ENCODE data around the gene TCAP.
"Not testable (repeated sequence)": the region's sequence is repeated elsewhere in the genome, so short reads cannot be mapped to it uniquely, and the experiment has no call there.

The TCAP gene

GRCh38 chr17:39701012-39701783 is 36.0 kb downstream of the TCAP start:
- in situ Hi-C loops (cut with MboI; ENCODE audit: low sequenced_read_pairs): no loop called here

- in situ Hi-C loops (cut with MboI; ENCODE audit: low sequenced_read_pairs): no loop called here
Measured at GRCh38 chr17:39701784-39702422, 36.8 kb downstream of the TCAP start.

DNA sequence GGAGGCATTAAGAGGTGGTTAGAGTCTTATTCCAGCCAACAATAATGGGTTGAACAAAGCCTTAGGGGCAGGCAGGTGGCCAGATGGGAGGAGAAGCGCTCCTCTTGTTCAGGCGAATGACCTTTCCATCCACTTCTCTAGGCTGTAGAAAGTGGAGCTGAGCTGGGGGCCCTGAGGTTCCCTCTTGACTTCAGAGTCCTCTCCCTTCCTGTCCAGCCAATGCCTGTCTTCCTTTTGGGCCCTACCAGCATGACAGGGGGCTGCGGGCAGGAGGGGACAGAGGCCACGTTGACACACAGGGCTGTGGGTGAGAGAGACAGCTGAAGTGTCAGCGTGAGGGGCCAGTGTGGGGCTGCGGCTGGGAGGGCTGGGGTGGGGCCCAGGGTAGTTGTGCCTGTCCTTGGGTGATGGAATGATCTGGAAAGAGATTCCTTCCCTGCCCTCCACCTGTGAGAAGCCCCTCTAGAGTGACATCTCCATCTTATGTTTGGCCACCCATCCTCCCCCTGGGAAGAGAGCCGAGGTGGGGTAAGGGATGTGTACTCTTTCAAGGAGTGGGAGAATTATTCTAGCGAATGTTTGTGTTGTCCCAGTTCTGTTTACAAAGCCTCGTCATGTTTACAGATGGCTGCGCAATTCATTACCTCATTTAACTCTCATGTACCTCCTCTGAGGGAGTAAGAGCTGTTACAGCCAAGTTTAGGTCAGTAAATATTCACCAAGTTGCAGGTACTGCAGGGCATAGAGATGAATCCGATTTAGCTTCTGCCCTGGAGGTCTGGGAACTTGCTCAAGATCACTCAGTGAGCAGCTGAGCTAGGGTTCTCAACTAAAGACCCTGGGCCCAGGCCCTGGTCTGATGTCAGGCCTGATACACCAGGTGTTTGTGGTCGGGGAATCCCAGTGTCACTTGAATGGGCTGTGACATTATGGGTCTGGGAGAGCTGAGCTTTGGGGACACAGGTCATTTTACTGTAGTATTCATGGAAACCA is 38.0 kb downstream of the TCAP start:
- in situ Hi-C loops (cut with MboI; ENCODE audit: low sequenced_read_pairs): no loop called here

- in situ Hi-C loops (cut with MboI; ENCODE audit: low sequenced_read_pairs): no loop called here
Measured at GRCh38 chr17:39703913-39704312, 38.8 kb downstream of the TCAP start.

- in situ Hi-C loops (cut with MboI; ENCODE audit: low sequenced_read_pairs): no loop called here
Measured at GRCh38 chr17:39704821-39705551, 39.8 kb downstream of the TCAP start.

- in situ Hi-C loops (cut with MboI; ENCODE audit: low sequenced_read_pairs): no loop called here
Measured at GRCh38 chr17:39705786-39706348, 40.7 kb downstream of the TCAP start.

GRCh38 chr17:39706383-39706782 is 41.2 kb downstream of the TCAP start:
- in situ Hi-C loops (cut with MboI; ENCODE audit: low sequenced_read_pairs): no loop called here

- in situ Hi-C loops (cut with MboI; ENCODE audit: low sequenced_read_pairs): no loop called here
Measured at GRCh38 chr17:39706921-39707337, 41.8 kb downstream of the TCAP start.

DNA sequence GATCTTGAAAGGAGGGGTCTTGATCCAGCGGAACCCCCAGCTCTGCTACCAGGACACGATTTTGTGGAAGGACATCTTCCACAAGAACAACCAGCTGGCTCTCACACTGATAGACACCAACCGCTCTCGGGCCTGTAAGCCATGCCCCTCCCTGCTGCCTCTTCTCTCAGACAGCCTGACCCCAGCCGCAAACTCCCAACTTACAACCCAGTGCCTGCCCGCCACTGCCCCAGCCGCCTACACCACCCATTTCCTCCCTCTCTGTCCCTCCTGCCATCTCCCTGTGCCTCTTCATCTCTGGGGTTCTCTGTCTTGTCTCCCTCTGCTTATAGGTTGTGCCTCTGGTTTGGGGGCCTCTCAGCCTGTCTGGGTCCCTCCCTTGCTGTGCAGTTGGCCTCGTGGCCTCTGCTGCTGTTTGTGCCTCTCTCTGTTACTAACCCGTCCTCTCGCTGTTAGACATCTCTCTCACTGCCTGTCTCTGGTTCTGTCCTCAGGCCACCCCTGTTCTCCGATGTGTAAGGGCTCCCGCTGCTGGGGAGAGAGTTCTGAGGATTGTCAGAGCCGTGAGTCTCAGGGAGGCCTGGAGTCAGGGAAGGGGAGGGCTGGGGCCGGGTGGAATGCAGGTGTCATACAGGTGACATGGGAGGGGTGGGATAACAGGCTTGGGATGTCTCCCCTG is 44.3 kb downstream of the TCAP start:
- in situ Hi-C loops (cut with MboI; ENCODE audit: low sequenced_read_pairs): no loop called here

DNA sequence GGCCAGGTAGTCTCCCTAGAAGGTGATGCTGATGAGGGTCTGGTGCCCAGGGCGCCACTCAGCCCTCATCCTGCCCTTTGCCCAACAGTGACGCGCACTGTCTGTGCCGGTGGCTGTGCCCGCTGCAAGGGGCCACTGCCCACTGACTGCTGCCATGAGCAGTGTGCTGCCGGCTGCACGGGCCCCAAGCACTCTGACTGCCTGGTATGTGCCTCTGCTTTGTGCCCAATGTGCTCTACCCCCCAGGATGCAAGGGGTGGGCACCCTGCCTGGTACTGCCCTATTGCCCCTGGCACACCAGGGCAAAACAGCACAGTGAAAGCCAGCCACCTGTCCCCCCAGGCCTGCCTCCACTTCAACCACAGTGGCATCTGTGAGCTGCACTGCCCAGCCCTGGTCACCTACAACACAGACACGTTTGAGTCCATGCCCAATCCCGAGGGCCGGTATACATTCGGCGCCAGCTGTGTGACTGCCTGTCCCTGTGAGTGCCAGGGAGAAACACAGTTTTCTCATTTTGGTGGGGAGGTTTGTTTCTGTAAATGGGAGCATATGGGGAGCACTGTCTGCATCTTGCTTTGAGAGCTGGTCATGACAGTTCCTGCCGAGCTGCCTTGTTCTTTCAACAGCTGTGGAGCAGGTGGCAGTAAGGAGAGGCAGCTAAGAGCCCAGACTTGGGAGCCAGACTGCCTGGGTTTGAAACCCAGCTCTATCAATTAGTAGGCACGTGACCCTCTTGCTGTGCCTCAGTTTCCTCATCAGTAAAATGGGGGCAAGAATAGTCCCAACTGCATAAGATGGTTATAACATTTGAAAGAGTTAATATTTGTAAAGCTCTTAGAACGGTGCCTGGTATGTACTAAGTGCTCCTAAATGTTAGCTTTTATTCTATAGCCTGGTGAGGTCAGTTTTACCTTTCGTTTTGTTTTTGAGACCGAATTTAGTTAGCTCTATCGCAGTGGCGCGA is 45.1 kb downstream of the TCAP start:
- in situ Hi-C loops (cut with MboI; ENCODE audit: low sequenced_read_pairs): no loop called here

DNA sequence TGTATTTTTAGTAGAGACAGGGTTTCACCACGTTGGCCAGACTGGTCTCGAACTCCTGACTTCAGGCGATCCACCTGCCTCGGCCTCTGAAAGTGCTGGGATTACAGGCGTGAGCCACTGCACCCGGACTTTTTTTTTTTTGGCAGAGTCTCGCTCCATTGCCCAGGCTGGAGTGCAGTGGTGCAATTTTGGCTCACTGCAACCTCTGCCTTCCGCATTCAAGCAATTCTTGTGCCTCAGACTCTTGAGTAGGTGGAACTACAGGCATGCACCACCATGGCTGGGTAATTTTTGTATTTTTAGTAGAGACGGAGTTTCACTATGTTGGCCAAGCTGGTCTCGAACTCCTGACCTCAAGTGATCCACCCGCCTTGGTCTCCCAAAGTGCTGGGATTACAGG is 45.9 kb downstream of the TCAP start:
- in situ Hi-C loops (cut with MboI; ENCODE audit: low sequenced_read_pairs): not testable (repeated sequence)

DNA sequence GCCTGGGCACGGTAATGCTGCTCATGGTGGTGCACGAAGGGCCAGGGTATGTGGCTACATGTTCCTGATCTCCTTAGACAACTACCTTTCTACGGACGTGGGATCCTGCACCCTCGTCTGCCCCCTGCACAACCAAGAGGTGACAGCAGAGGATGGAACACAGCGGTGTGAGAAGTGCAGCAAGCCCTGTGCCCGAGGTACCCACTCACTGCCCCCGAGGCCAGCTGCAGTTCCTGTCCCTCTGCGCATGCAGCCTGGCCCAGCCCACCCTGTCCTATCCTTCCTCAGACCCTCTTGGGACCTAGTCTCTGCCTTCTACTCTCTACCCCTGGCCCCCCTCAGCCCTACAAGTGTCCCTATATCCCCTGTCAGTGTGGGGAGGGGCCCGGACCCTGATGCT is 46.7 kb downstream of the TCAP start:
- in situ Hi-C loops (cut with MboI; ENCODE audit: low sequenced_read_pairs): no loop called here

DNA sequence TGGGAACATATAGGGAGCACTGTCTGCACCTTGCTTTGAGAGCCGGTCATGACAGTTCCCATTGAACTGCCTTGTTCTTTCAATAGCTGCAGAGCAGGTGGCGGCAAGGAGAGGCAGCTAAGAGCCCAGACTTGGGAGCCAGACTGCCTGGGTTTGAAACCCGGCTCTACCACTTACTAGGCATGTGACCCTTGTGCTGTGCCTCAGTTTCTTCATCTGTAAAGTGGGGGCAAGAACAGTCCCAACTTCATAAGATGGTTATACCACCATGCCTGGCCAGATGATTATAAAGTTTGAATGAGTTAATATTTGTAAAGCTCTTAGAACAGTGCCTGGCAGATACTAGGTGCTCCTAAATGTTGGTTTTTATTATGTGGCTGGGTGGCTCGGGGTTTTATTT is 49.1 kb downstream of the TCAP start:
- in situ Hi-C loops (cut with MboI; ENCODE audit: low sequenced_read_pairs): no loop called here

DNA sequence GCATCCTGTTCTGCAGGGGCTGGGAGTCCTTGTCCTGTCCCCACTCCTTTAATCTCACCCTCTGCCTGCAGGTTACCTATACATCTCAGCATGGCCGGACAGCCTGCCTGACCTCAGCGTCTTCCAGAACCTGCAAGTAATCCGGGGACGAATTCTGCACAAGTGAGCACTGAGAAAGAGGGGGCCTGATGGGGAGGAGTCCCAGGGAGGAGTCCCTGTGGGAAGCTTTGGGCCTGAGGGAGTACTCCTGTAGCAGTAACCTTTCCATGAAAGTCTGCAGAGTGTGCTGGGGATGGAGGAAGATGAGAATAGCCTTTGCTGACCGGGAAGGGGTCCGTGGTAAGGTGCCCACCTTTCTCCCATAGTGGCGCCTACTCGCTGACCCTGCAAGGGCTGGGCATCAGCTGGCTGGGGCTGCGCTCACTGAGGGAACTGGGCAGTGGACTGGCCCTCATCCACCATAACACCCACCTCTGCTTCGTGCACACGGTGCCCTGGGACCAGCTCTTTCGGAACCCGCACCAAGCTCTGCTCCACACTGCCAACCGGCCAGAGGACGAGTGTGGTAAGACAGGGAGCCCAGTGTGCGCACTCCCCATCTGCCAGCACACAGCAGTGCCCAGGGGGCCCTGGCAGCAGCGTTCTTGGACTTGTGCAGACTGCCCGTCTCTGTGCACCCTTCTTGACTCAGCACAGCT is 50.4 kb downstream of the TCAP start:
- in situ Hi-C loops (cut with MboI; ENCODE audit: low sequenced_read_pairs): no loop called here

Data from HL-60/S4 treated with retinoic acid at 250 ng/mL for 4 days and 3 days (cell line).